K562 (cell line): ENCODE measurements around the gene PEX13. TPM values are rescaled to one million over a fixed set of nuclear protein-coding genes. Genes with fewer than 3 reads are reported as not detected.

Experiments used
- CTCF ChIP-seq, 3 experiments: IDR thresholded peaks in 2 of 3; conservative IDR thresholded peaks in 1 of 3; 2 replicates each; pipeline ENCODE4 v1.5.1; 2011 to 2012; ENCODE audit warnings: low read length in 3 of 3, mild to moderate bottlenecking in 3 of 3, control low read depth in 2 of 3, improper control_type of control experiment in 1 of 3, inconsistent platforms in 1 of 3, low read depth in 1 of 3, mixed read lengths in 1 of 3, moderate library complexity in 1 of 3; ENCODE audit not compliant: insufficient read depth in 2 of 3
- E2F4 ChIP-seq: sonication (generic); formaldehyde crosslinking; IDR thresholded peaks from 2 replicates; pipeline ENCODE4 v1.8.0; 2022; ENCODE audit warnings: mild to moderate bottlenecking, low read depth, missing genetic modification reagents
- HNRNPK ChIP-seq: fragments of 200-400 bp; formaldehyde crosslinking; IDR thresholded peaks from one replicate; pipeline ENCODE4 v1.6.1; 2018; ENCODE audit warnings: mild to moderate bottlenecking, low read depth, low read length; ENCODE audit not compliant: poor library complexity, severe bottlenecking
- NCOR1 ChIP-seq: fragments of 450-650 bp; IDR thresholded peaks from 2 replicates; pipeline ENCODE4 v1.6.1; 2016; ENCODE audit warnings: mild to moderate bottlenecking, moderate library complexity
- REST ChIP-seq, 2 experiments: fragments of 450-650 bp; formaldehyde crosslinking in 1 of 2; IDR thresholded peaks; 2 replicates each; pipeline versions ENCODE4 v1.4.0 to v1.6.1; 2014 to 2020; ENCODE audit warnings: mild to moderate bottlenecking in 2 of 2, borderline replicate concordance in 1 of 2, low read depth in 1 of 2
- TCF15 ChIP-seq: fragments of 250-450 bp; sonication (Bioruptor Pico); IDR thresholded peaks from 2 replicates; pipeline ENCODE4 v1.8.0; 2022; ENCODE audit warnings: moderate library complexity, mild to moderate bottlenecking, inconsistent platforms
- ZEB2 ChIP-seq: fragments of 450-650 bp; IDR thresholded peaks from 2 replicates; pipeline ENCODE4 v1.6.1; 2016
- ZNF311 ChIP-seq: fragments of 250-450 bp; sonication (Bioruptor Pico); IDR thresholded peaks from 2 replicates; pipeline ENCODE4 v1.4.0; 2020; ENCODE audit warnings: mild to moderate bottlenecking, moderate library complexity
- ZNF592 ChIP-seq: fragments of 450-650 bp; IDR thresholded peaks from 2 replicates; pipeline ENCODE4 v1.6.1; 2017; ENCODE audit warnings: antibody characterized with exemption, mild to moderate bottlenecking
- polyA plus RNA-seq, 8 experiments: library from polyadenylated mRNA; depleted of rRNA in 4 of 8; stranded (reverse) in 5 of 8; unstranded in 3 of 8; fragments of >200 nt; fragmentation: Nextera tagmentation in 2 of 8; fragmentation: Illumina TruSeq in 1 of 8; extraction: Ambion mirVana in 2 of 8; extraction: Trizol in 1 of 8; gene quantifications; 2 replicates each; pipeline versions ENCODE4 v1.2.1 to v1.2.3, GENCODE V29; 2011 to 2014; ENCODE audit warnings: inconsistent platforms in 1 of 8, missing spikeins in 1 of 8
- total RNA-seq, 7 experiments: library from RNA; depleted of rRNA in 6 of 7; stranded (reverse); fragments of >200 nt in 6 of 7; fragmentation: Illumina TruSeq in 2 of 7; extraction: Trizol in 2 of 7; gene quantifications; 2 replicates each; pipeline versions ENCODE4 v1.2.1 to v1.2.3, GENCODE V29; 2011 to 2021; ENCODE audit warnings: low replicate concordance in 1 of 7

PEX13 gene
- total and polyA plus RNA-seq, 9 of the 15 experiments (the other 6 are each of a cell fraction or from before 2014, with no cell fraction given): 4.0 to 30.4 (median 18.8) TPM

GRCh38 chr2:60998628-60999545 lies 18.6 kb upstream of the PEX13 start (continued):
- peak; percentile 87 for TF ChIP-seq REST (IDR thresholded peaks at IDR 0.05; ENCODE audit: borderline replicate concordance)
- no peak for TF ChIP-seq REST (CRISPR knock-in tag; IDR thresholded peaks at IDR 0.05; ENCODE audit: low read depth)
- TF ChIP-seq CTCF (IDR thresholded peaks at IDR 0.05 in 2 of 3, conservative IDR thresholded peaks at IDR 0.05 in 1 of 3; ENCODE audit: insufficient read depth in 2 of 3, low read depth in 1 of 3, low read length in 3 of 3): peak; percentile 38 to 83 (median 48); a peak in 4 of 6 replicates
- no peak for TF ChIP-seq ZNF311 (CRISPR knock-in tag)
- no peak for TF ChIP-seq ZNF592
- no peak for TF ChIP-seq ZEB2
- TF ChIP-seq NCOR1: peak; percentile 18; the same call in 1 of the 2 replicates
- TF ChIP-seq E2F4 (CRISPR knock-in tag): no peak
- no peak for TF ChIP-seq TCF15 (CRISPR knock-in tag)
- TF ChIP-seq HNRNPK: no peak
